IMR-90 (cell line): ENCODE measurements around the gene COMMD1. TPM values are rescaled to one million over a fixed set of nuclear protein-coding genes. Genes with fewer than 3 reads are reported as not detected.

Experiments used
- ATAC-seq: fragments of 200-7000 bp; cut with Tn5 transposase; 2 replicates; pipeline ENCODE4 v1.9.1; 2020; ENCODE audit warnings: low read depth, mild to moderate bottlenecking, moderate library complexity
- BruUV-seq: library from RNA; stranded (reverse); fragments of 400-500 nt; replicated peaks from 2 replicates; lab custom pipeline; 2021; lab: Mats Ljungman, UMichigan
- CTCF ChIA-PET: fragments of 300-600 bp; formaldehyde crosslinking; extraction: SDS; loops from one replicate; lab custom pipeline; 2021; ENCODE audit warnings: antibody characterized with exemption; lab: Yijun Ruan, JAX
- POLR2A ChIA-PET: fragments of 300-600 bp; sonication (Branson Sonifier 250); formaldehyde crosslinking; loops from one replicate; lab custom pipeline; 2022; ENCODE audit warnings: antibody characterized with exemption; ENCODE audit not compliant: unreplicated experiment; lab: Charles Lee
- DNase-seq: peaks from one replicate; pipeline ENCODE4 v3.0.0; 2013
- H2AFZ ChIP-seq: replicated peaks from 2 replicates; pipeline ENCODE3; 2013; ENCODE audit warnings: low read length, mild to moderate bottlenecking; ENCODE audit not compliant: poor library complexity
- H2AK5ac ChIP-seq: 2 replicates; pipeline ENCODE4 v1.6.1; 2013; ENCODE audit warnings: low read depth, low read length, inconsistent platforms
- H2AK9ac ChIP-seq: replicated peaks from 2 replicates; pipeline ENCODE3; 2013; ENCODE audit warnings: mild to moderate bottlenecking, low read depth, low read length, moderate library complexity; ENCODE audit not compliant: poor library complexity
- H2BK120ac ChIP-seq: 2 replicates; pipeline ENCODE4 v1.6.1; 2013; ENCODE audit warnings: low read depth, low read length, inconsistent platforms
- H2BK15ac ChIP-seq: 3 replicates; pipeline ENCODE4 v1.6.1; 2013; ENCODE audit warnings: low read depth, low read length, inconsistent platforms
- H2BK20ac ChIP-seq: 2 replicates; pipeline ENCODE4 v1.6.1; 2013; ENCODE audit warnings: low read depth, mild to moderate bottlenecking, inconsistent platforms, low read length, moderate library complexity
- H2BK5ac ChIP-seq: 2 replicates; pipeline ENCODE4 v1.6.1; 2013; ENCODE audit warnings: mild to moderate bottlenecking, low read depth, low read length, inconsistent platforms; ENCODE audit not compliant: poor library complexity, severe bottlenecking
- H3K14ac ChIP-seq: replicated peaks from 2 replicates; pipeline ENCODE4 v1.6.1; 2013; ENCODE audit warnings: low read depth, low read length, inconsistent platforms
- H3K18ac ChIP-seq: 2 replicates; pipeline ENCODE4 v1.6.1; 2013; ENCODE audit warnings: low read depth, low read length, control low read depth
- H3K23ac ChIP-seq: 2 replicates; pipeline ENCODE4 v1.6.1; 2013; ENCODE audit warnings: low read depth, low read length, inconsistent platforms
- H3K27ac ChIP-seq: 2 replicates; pipeline ENCODE4 v1.5.1; 2013; ENCODE audit warnings: mild to moderate bottlenecking, control low read depth, low read length; ENCODE audit not compliant: insufficient read depth
- H3K27me3 ChIP-seq: 2 replicates; pipeline ENCODE4 v1.6.1; 2013; ENCODE audit warnings: low read length; ENCODE audit not compliant: control insufficient read depth, insufficient read depth
- H3K36me3 ChIP-seq: 2 replicates; pipeline ENCODE4 v1.6.1; 2013; ENCODE audit warnings: low read length, mixed read lengths; ENCODE audit not compliant: control insufficient read depth, insufficient read depth
- H3K4ac ChIP-seq: 2 replicates; pipeline ENCODE4 v1.6.1; 2013; ENCODE audit warnings: low read depth, low read length, inconsistent platforms
- H3K4me1 ChIP-seq: 2 replicates; pipeline ENCODE4 v1.6.1; 2013; ENCODE audit warnings: low read length, mixed read lengths; ENCODE audit not compliant: control insufficient read depth, insufficient read depth
- H3K4me2 ChIP-seq: 2 replicates; pipeline ENCODE4 v1.6.1; 2013; ENCODE audit warnings: low read depth, mild to moderate bottlenecking, control low read depth, low read length, moderate library complexity
- H3K4me3 ChIP-seq: 2 replicates; pipeline ENCODE4 v1.5.1; 2013; ENCODE audit warnings: low read depth, mild to moderate bottlenecking, control low read depth, low read length, moderate library complexity; ENCODE audit not compliant: insufficient read depth
- H3K56ac ChIP-seq: 2 replicates; pipeline ENCODE4 v1.6.1; 2013; ENCODE audit warnings: low read length, inconsistent platforms; ENCODE audit not compliant: insufficient read depth; ENCODE audit errors: extremely low read depth
- H3K79me1 ChIP-seq, 2 experiments: 2 replicates each; pipeline ENCODE4 v1.6.1; 2013; ENCODE audit warnings: low read length in 2 of 2, inconsistent platforms in 1 of 2, low read depth in 1 of 2
- H3K9ac ChIP-seq: 2 replicates; pipeline ENCODE4 v1.6.1; 2013; ENCODE audit warnings: low read depth, low read length, control low read depth
- H3K9me1 ChIP-seq: 2 replicates; pipeline ENCODE4 v1.6.1; 2013; ENCODE audit warnings: low read length, inconsistent platforms; ENCODE audit not compliant: insufficient read depth
- H3K9me3 ChIP-seq: 2 replicates; pipeline ENCODE4 v1.6.1; 2013; ENCODE audit warnings: low read length; ENCODE audit not compliant: control insufficient read depth, insufficient read depth
- H4K20me1 ChIP-seq: 2 replicates; pipeline ENCODE4 v1.6.1; 2013; ENCODE audit warnings: low read length, inconsistent platforms; ENCODE audit not compliant: insufficient read depth
- H4K5ac ChIP-seq: 2 replicates; pipeline ENCODE4 v1.6.1; 2013; ENCODE audit warnings: mild to moderate bottlenecking, low read depth, low read length, control low read depth
- H4K8ac ChIP-seq, 2 experiments: 2 replicates each; pipeline ENCODE4 v1.6.1; 2013; ENCODE audit warnings: low read depth in 2 of 2, low read length in 2 of 2, control low read depth in 1 of 2, inconsistent platforms in 1 of 2
- H4K91ac ChIP-seq: 2 replicates; pipeline ENCODE4 v1.6.1; 2013; ENCODE audit warnings: low read depth, low read length, inconsistent platforms; ENCODE audit not compliant: insufficient read depth
- CEBPB ChIP-seq: IDR thresholded peaks from 2 replicates; pipeline ENCODE4 v1.6.1; 2012; ENCODE audit warnings: low read depth, low read length, improper control_type of control experiment
- NFE2L2 ChIP-seq: fragments of 150-350 bp; IDR thresholded peaks from 2 replicates; pipeline ENCODE4 v1.6.1; 2016; ENCODE audit warnings: low read depth, mild to moderate bottlenecking, low read length
- POLR2A ChIP-seq: IDR thresholded peaks from 2 replicates; pipeline ENCODE4 v1.6.1; 2012; ENCODE audit warnings: mild to moderate bottlenecking, low read depth, low read length
- RAD21 ChIP-seq: IDR thresholded peaks from 2 replicates; pipeline ENCODE4 v1.6.1; 2012; ENCODE audit warnings: low read length, improper control_type of control experiment
- RCOR1 ChIP-seq: IDR thresholded peaks from 2 replicates; pipeline ENCODE4 v1.6.1; 2012; ENCODE audit warnings: mild to moderate bottlenecking, low read length, improper control_type of control experiment; ENCODE audit not compliant: insufficient replicate concordance
- WGBS, 2 experiments: methylation state at CpG; one replicate each; pipeline versions ENCODE4 v1.1.5 to v1.1.7; 2013; ENCODE audit warnings: missing lambda C conversion rate in 2 of 2; ENCODE audit not compliant: insufficient read length in 1 of 2; ENCODE audit errors: extremely low coverage in 2 of 2; 5-methylcytosine and 5-hydroxymethylcytosine counted together
- dilution Hi-C: fragments of 300-500 bp; cut with HindIII; formaldehyde crosslinking; loops from one replicate; pipeline ENCODE4 v1.14.3; 2018; ENCODE audit warnings: low sequenced_read_pairs; ENCODE audit not compliant: unreplicated experiment
- in situ Hi-C: fragments of 300-500 bp; cut with MboI; formaldehyde crosslinking; loops from 3 replicates; pipeline ENCODE4 v1.14.3; 2019; ENCODE audit warnings: low sequenced_read_pairs, inconsistent platforms, mixed read lengths
- intact Hi-C: fragments of 100-400 bp; cut with micrococcal nuclease; formaldehyde crosslinking; loops from 2 replicates; pipeline ENCODE4 v1.10.0; 2022
- polyA plus RNA-seq, 3 experiments: library from polyadenylated mRNA; depleted of rRNA; stranded (reverse); fragments of >200 nt; gene quantifications; 2 replicates each; pipeline ENCODE4 v1.2.3, GENCODE V29; 2012; ENCODE audit warnings: low replicate concordance in 1 of 3
- total RNA-seq: library from RNA; depleted of rRNA; stranded (reverse); fragments of >200 nt; gene quantifications from 2 replicates; pipeline ENCODE4 v1.2.3, GENCODE V29; 2012
- TF ChIP-seq, protein P1 (sequence below): conservative IDR thresholded peaks from 2 replicates; pipeline ENCODE4 v1.5.1; 2012; ENCODE audit warnings: mild to moderate bottlenecking, low read depth, low read length, improper control_type of control experiment
- TF ChIP-seq, protein P2 (sequence below): fragments of 150-350 bp; IDR thresholded peaks from 2 replicates; pipeline ENCODE4 v1.6.1; 2017; ENCODE audit warnings: mild to moderate bottlenecking, antibody characterized with exemption, low read length, low read depth

COMMD1 gene
- total and polyA plus RNA-seq, 2 of the 4 experiments (the other 2 are of a cell fraction): 42.8 to 60.4 TPM

DNA sequence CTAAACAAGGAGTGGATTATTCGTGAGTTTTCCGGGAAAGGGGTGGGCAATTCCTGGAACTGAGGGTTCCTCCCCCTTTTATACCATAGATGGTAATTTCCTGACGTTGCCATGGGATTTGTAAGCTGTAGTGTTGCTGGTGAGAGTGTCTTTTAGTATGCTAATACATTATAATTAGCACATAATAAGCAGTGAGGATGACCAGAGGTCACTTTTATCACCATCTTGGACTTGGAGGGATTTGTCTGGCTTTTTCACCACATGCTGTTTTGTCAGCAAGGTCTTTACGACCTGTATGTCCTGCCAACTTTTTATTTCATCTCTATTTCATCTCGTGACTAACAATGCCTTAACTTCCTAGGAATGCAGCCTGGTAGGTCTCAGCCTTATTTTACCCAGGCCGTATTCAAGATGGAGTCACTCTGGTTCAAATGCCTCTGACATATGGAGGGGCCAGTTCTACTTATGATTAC, 165.7 kb downstream of the COMMD1 start:
- TF ChIP-seq POLR2A: no peak
- TF ChIP-seq, protein P1, sequence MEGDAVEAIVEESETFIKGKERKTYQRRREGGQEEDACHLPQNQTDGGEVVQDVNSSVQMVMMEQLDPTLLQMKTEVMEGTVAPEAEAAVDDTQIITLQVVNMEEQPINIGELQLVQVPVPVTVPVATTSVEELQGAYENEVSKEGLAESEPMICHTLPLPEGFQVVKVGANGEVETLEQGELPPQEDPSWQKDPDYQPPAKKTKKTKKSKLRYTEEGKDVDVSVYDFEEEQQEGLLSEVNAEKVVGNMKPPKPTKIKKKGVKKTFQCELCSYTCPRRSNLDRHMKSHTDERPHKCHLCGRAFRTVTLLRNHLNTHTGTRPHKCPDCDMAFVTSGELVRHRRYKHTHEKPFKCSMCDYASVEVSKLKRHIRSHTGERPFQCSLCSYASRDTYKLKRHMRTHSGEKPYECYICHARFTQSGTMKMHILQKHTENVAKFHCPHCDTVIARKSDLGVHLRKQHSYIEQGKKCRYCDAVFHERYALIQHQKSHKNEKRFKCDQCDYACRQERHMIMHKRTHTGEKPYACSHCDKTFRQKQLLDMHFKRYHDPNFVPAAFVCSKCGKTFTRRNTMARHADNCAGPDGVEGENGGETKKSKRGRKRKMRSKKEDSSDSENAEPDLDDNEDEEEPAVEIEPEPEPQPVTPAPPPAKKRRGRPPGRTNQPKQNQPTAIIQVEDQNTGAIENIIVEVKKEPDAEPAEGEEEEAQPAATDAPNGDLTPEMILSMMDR: no peak
- TF ChIP-seq, protein P2, sequence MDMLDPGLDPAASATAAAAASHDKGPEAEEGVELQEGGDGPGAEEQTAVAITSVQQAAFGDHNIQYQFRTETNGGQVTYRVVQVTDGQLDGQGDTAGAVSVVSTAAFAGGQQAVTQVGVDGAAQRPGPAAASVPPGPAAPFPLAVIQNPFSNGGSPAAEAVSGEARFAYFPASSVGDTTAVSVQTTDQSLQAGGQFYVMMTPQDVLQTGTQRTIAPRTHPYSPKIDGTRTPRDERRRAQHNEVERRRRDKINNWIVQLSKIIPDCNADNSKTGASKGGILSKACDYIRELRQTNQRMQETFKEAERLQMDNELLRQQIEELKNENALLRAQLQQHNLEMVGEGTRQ: no peak
- TF ChIP-seq RCOR1: no peak
- no peak for TF ChIP-seq NFE2L2
- TF ChIP-seq CEBPB: no peak
- no peak for TF ChIP-seq RAD21
- Histone ChIP-seq H3K36me3 (no peaks in the 10 kb centered on the region), H3K56ac (no peak overlapping the region), H2AFZ (no peak overlapping the region), H3K4ac (no peak overlapping the region), H3K27ac (no peak overlapping the region), H3K4me2 (no peak overlapping the region), H4K5ac (no peak overlapping the region), H2AK9ac (no peak overlapping the region), H2BK120ac (no peak overlapping the region), H3K9me1 (no peaks in the 10 kb centered on the region), H3K79me1 (no peaks in the 10 kb centered on the region; a peak in 1 of 4 replicates), H2BK5ac (no peak overlapping the region), H2BK15ac (no peak overlapping the region), H3K4me1 (no peaks in the 10 kb centered on the region), H3K4me3 (no peak overlapping the region), H2BK20ac (no peak overlapping the region), H4K91ac (no peak overlapping the region), H2AK5ac (no peak overlapping the region), H3K18ac (no peak overlapping the region), H4K20me1 (no peaks in the 10 kb centered on the region), H3K9me3 (peaks cover 2% of the 10 kb centered on the region; the same call in 1 of the 2 replicates), H3K9ac (no peak overlapping the region), H3K27me3 (no peaks in the 10 kb centered on the region), H3K14ac (no peak overlapping the region), H4K8ac (no peak overlapping the region), H3K23ac (no peak overlapping the region)
- BruUV-seq: no TSS peak
- WGBS, 2 experiments: 100% methylated on average over 1 of the region's 6 CpGs; no CpG with 5 or more reads in 1 of the 2 experiments
- POLR2A ChIA-PET: no interaction called here
- ATAC-seq (no peak), DNase-seq (no peak)
- intact Hi-C loops: no loop called here
- in situ Hi-C loops: no loop called here
- CTCF ChIA-PET: no interaction called here
- dilution Hi-C loops: no loop called here
